Effector CD4-positive, alpha-beta T cell (primary cell): ENCODE data around the gene NUDT1.
A peak's percentile ranks its signal among the peaks of the same experiment; 100 is the strongest.

Experiments used
- DNase-seq: peaks from one replicate; pipeline ENCODE4 v3.0.0-alpha.2; 2020

The NUDT1 gene

GRCh38 chr7:2224934-2225333, 17.1 kb upstream of the NUDT1 start:
- DNase-seq = no peak

DNA sequence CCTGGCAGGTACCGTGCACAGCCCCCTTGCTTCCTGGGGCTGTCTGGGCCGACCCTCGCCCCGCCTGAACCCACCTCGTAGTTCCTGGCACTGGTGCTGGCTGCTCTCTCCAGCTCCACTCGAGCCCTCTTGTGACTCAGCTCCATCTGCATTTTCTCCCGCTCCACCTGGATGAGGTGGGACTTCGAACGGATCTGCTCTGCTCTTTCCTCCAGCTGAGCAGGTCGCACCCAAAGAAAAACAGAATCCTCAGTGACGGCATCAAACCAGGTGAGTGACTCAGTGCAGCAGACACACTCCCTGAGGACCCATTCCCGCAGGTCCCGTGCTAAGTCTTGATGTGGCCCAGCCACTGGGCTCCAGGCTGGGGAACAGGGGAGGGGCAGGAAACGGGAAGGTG, 16.7 kb upstream of the NUDT1 start:
- DNase-seq = no peak

GRCh38 chr7:2225830-2226229, 16.2 kb upstream of the NUDT1 start:
- no peak for DNase-seq

DNA sequence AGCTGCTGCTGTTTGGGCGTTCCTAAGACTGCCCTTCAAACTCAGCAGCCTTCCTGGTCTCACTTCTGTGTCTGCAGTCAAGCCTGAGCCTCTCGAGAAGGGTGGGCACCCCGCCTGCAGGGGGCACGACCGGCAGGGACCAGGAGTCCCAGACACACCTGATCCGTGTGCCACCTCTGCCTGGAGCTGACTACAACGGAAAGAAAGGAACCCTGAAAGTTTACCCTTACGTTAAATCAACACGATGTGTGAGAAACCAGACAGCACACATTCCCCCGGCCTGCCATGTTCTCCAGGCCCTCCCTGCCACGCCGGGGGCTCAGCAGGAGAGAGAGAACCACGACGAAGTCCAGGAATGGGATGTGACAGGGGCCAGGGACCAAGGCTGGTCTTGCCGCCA, 14.3 kb upstream of the NUDT1 start:
- no peak for DNase-seq

DNA sequence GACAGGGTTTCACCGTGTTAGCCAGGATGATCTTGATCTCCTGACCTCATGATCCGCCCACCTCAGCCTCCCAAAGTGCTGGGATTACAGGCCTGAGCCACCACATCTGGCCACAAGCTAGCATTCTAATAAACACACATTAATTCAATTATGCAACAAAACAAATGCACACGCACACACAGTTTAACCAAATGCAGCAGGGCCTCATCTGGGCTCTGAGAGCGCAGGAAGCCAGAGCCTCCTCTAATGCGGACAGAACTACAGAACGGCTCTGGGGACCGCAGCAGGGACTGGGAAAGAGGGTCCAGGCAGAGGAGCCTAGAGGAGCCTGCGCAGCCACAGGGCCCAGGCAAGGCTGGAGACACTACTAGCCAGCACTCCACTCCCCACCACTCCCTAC, 13.1 kb upstream of the NUDT1 start:
- DNase-seq = no peak

DNA sequence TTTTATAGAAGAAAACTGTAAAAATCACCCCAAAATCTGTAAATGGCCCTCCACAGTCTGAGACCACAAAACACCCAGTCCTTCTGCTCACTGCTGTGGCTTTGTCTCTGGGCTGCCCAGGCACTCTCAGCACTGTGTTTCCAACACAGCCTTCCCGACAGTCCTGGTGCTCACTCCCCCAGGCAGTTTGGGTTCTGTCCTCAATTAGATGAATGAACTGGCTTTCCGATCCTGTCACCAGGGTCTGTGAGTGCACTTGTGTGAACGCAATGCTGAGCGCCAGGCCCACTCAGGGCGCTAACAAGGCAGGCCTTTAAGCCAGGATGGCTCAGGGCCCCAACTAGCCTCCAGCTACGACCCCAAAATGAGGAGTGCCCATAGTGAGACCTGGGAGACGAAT, 12.6 kb upstream of the NUDT1 start:
- DNase-seq = no peak

GRCh38 chr7:2230226-2230625, 11.8 kb upstream of the NUDT1 start:
- DNase-seq = no peak

DNA sequence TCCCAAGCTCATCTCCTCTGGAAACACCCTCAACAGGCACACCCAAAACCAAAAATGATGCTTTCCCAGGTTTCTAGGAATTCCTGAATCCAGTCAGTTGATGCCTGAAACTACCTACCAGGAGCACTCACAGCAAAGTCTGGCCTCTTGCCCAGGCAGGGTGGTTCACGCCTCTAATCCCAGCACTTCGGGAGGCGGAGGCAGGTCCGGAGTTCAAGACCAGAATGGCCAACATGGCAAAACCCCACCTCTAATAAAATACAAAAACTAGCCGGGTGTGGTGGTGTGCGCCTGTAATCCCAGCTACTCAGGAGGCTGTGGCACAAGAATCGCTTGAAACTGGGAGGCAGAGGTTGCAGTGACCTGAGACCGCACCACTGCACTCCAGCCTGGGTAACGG, 11.1 kb upstream of the NUDT1 start:
- no peak for DNase-seq

DNA sequence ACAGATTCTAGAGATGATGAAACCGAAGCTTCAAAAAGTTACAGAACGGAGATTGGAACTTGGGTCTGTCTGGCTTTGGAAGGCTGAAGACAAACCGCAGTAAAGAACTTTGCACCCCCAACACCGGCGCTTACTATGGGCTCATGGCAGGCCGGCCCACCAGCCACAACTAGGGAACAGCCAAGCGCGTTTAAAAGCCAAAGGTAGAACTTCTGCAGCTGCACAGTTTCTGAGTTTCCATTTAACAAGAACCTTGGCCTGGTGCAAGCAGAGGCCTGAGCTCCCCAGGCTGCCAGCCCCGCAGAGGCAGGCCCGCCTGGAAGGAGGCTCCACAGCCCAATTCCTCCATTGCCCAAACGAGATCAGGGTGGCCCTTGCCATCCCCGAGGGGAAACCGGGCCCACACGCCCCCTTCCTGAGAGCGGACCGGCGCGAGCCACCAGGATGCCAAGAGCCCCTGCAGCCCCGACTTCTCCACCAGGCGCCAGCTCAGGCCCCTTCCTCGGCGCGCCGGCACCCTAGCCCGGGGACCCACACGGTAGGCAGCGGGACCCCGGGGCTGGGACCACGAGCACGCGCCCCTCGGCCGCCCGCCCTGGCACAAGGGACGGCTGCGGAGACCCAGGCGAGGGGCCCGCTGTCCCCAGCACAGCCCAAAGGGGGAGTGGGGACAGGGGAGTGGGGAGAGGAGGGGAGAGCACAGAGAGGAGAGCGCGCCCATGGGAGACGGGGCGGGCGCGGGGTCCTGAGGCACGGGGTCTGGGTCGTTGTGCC, 9.8 kb upstream of the NUDT1 start:
- DNase-seq = peak; percentile 26

DNA sequence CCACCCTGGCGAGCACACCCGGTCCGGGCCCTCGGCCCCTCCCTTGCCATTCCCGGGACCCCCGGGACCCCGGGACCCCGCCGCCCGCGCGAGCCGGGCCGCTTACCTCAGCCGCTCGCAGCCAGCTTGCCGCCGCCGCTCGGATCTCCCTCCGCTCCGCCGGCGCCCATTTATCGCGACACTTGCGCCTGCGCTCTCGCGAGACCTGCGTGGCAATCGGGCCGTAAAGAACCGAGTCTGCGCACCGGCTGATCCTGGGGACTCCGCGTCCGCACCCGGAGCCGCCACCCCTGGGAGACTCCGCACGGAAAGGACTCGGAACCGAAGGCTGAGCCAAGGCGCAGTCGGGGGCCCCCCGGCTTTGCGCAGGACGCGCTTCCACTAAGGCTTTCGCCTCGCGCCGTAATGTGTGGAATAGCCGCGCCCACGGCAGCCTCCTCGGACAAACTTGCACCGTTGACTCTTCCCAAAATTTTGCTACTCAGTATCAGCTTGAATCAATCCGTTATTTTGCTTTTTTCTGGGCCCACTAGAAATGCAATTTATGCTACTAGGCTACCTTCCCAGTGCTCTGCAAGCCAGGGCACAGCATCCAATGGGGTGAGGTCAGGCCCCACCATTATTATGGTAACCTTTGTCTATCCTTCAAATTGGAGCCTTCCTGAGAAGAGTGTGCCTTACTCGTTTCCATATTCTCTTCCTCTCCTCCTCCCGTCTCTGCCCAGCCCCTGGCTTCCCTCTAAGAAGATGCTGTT, 9.1 kb upstream of the NUDT1 start, which contains the start of gene MAD1L1:
Gene MAD1L1 (minus strand): TSS at position 180 of the 755 bp plus-strand sequence. CDS start 2,812 bp downstream, outside the sequence.
- peak; percentile 91 for DNase-seq

DNA sequence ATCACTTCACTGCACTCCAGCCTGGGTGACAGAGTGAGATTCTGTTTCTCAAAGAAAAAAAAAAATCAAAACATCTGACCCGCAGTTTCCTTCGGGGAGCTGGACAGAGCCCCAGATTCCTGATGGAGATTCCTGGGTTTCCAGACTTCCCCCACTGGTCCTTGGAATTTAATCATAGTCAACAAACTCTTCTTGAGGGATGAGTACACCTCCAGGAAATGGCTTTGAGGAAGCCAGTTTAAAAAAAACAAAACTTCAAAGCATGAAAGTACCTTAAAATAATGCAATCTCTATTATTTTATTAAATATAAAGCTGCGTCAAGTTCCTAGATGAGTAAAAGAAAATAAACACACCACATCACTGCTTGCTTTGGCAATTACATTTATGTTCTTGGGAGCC, 8.1 kb upstream of the NUDT1 start:
- no peak for DNase-seq

- no peak for DNase-seq
Measured at GRCh38 chr7:2237109-2237602, 4.9 kb upstream of the NUDT1 start.

- DNase-seq = no peak
Measured at GRCh38 chr7:2239242-2239641, 2.8 kb upstream of the NUDT1 start.

- DNase-seq = no peak
Measured at GRCh38 chr7:2242541-2243429, 759 bp downstream of the NUDT1 start.

GRCh38 chr7:2243458-2243857, 1.4 kb downstream of the NUDT1 start:
- no peak for DNase-seq

- DNase-seq = no peak
Measured at GRCh38 chr7:2244404-2244995, 2.5 kb downstream of the NUDT1 start.

- no peak for DNase-seq
Measured at GRCh38 chr7:2245883-2246675, 4.1 kb downstream of the NUDT1 start.

DNA sequence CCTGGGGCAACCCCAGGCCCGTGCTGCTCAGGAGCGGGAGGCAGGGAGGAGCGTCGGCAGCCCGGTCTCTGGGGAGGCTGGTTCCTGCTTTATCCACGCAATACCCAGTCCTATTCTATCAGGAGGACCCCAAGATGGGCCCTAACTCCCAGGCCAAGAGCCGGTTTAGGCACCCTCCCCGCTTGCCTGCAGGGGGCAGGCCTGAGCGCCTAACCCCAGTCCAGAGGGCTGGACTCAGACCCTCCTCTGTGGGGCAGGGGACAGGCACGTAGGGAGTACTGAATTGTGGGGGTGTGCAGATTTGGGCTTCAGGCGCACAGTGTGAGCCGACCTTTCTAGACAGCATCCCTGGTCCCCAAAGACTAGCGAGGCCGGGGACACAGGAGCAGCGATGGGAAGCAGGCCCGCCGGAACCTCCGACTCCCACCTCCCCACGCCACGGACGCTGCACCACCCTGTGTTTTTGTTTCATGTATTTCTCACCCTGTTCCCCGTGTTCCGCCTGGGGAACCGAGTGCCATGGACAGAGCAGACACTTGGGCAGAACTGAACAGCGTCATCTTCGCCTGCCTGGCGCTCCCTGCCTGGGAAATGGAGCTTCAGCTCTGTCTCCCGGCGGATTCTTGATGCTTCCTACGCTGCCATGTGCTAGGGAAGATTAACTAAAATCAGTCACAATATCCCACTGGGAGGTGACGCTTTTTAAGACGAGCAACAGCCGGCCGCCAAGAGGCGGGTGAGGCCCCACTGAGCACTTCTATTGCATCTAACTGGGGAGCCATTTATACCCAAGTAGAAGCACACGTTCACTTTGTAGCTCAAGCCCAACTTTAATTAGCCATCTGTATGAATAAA, 5.3 kb downstream of the NUDT1 start:
- no peak for DNase-seq

- no peak for DNase-seq
Measured at GRCh38 chr7:2248984-2249694, 7.1 kb downstream of the NUDT1 start.

DNA sequence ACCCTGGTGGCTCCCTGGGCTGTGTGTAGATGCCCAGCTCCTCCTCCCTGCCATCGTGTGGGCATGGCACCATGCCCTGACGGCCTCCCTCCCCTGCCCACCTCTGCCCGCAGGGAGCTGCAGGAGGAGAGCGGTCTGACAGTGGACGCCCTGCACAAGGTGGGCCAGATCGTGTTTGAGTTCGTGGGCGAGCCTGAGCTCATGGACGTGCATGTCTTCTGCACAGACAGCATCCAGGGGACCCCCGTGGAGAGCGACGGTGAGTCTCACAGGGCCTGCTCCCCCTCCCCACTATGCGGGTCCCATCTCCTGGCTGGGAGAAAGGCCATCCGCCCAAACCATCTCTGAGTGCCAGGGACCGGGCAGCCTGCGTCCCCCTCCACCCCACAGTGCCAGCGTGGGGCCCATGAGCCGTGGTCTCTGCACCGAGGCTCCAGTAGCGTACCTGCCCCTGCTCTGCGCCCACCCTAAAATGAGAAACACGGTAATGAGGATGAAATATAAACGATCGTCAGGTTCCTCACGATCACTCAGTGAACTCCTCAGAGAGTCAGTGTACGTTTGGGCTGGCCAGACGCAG, 7.8 kb downstream of the NUDT1 start:
- DNase-seq = no peak
